ENCODE data around the gene BANP.
"Not testable (repeated sequence)": the region's sequence is repeated elsewhere in the genome, so short reads cannot be mapped to it uniquely, and the experiment has no call there.

Gene BANP

DNA sequence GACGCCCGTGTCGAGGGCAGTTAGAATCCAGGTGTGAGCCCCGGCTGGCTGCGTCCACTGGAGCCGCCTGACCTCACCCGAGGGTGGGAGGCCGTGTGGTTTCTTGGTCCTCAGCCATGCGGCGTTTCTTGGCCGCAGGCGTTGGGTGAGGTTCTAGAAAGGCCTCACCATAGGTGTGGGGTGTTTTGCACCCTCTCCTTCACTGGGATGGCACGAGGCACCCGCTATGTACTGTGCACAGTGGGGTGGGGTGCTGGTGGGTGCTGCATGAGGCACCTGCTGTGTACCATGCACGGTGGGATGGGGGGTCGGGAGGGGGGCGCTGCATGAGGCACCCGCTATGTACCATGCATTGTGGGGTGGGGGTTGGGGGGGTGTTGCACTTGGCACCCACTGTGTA, 169.6 kb downstream of the BANP start:
- TF ChIP-seq, protein P1, sequence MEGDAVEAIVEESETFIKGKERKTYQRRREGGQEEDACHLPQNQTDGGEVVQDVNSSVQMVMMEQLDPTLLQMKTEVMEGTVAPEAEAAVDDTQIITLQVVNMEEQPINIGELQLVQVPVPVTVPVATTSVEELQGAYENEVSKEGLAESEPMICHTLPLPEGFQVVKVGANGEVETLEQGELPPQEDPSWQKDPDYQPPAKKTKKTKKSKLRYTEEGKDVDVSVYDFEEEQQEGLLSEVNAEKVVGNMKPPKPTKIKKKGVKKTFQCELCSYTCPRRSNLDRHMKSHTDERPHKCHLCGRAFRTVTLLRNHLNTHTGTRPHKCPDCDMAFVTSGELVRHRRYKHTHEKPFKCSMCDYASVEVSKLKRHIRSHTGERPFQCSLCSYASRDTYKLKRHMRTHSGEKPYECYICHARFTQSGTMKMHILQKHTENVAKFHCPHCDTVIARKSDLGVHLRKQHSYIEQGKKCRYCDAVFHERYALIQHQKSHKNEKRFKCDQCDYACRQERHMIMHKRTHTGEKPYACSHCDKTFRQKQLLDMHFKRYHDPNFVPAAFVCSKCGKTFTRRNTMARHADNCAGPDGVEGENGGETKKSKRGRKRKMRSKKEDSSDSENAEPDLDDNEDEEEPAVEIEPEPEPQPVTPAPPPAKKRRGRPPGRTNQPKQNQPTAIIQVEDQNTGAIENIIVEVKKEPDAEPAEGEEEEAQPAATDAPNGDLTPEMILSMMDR (IDR thresholded peaks at IDR 0.05; ENCODE audit: borderline replicate concordance, insufficient read depth, low read depth, low read length), result no peak

GRCh38 chr16:88121391-88121790, 170.2 kb downstream of the BANP start:
- not testable (repeated sequence) for H3K4me3 ChIP-seq (ENCODE audit: low read depth, low read length)

More for the DNA sequence above, 169.6 kb downstream of the BANP start:
- H3K4me3 ChIP-seq (ENCODE audit: low read depth, low read length), result no peak overlapping the region

GRCh38 chr16:88121886-88122580, 170.8 kb downstream of the BANP start:
- TF ChIP-seq, protein P1 (IDR thresholded peaks at IDR 0.05; ENCODE audit: borderline replicate concordance, insufficient read depth, low read depth, low read length), result no peak
- H3K4me3 ChIP-seq (ENCODE audit: low read depth, low read length), result no peak overlapping the region
